Neutrophil (primary cell): ENCODE measurements around the gene SLC25A23.

ENCODE experiments used
- H3K27ac ChIP-seq: fragments of 200-600 bp; sonication (generic); 2 replicates; pipeline ENCODE4 v1.5.1; 2016; ENCODE audit warnings: mild to moderate bottlenecking, moderate library complexity
- H3K27me3 ChIP-seq: fragments of 200-600 bp; sonication (generic); 2 replicates; pipeline ENCODE4 v1.6.0; 2016; ENCODE audit warnings: mild to moderate bottlenecking
- H3K36me3 ChIP-seq: fragments of 200-600 bp; sonication (generic); 2 replicates; pipeline ENCODE4 v1.5.1; 2017
- H3K4me1 ChIP-seq, 2 experiments: fragments of 200-600 bp in 1 of 2; sonication (generic) in 1 of 2; 1 replicate in 1 of 2; 2 replicates in 1 of 2; pipeline versions ENCODE4 v1.5.1 to v1.6.1; 2013 to 2016; ENCODE audit warnings: low read depth in 1 of 2, low read length in 1 of 2, mild to moderate bottlenecking in 1 of 2, moderate library complexity in 1 of 2; ENCODE audit not compliant: control insufficient read depth in 1 of 2, insufficient read depth in 1 of 2
- H3K4me3 ChIP-seq, 2 experiments: fragments of 200-600 bp in 1 of 2; sonication (generic) in 1 of 2; 1 replicate in 1 of 2; 2 replicates in 1 of 2; pipeline ENCODE4 v1.5.1; 2013 to 2016; ENCODE audit warnings: low read depth in 1 of 2, low read length in 1 of 2, mild to moderate bottlenecking in 1 of 2, moderate library complexity in 1 of 2
- H3K9me3 ChIP-seq: fragments of 200-600 bp; sonication (generic); 2 replicates; pipeline ENCODE4 v1.5.1; 2016
- CTCF ChIP-seq: fragments of 200-600 bp; sonication (generic); IDR thresholded peaks from 2 replicates; pipeline ENCODE4 v1.5.1; 2016; ENCODE audit warnings: antibody characterized with exemption

Gene SLC25A23

GRCh38 chr19:6482343-6482686 lies 22.7 kb upstream of the SLC25A23 start:
- TF ChIP-seq CTCF: no peak
- H3K36me3 ChIP-seq: peaks cover 18% of the 10 kb centered on the region
- H3K4me1 ChIP-seq: peaks cover 19 to 21% of the 10 kb centered on the region in 2 experiments
- peak overlapping the region; percentile 91 for H3K27ac ChIP-seq
- H3K9me3 ChIP-seq: no peaks in the 10 kb centered on the region
- H3K4me3 ChIP-seq: peak overlapping the region; percentile 69 to 91
- H3K27me3 ChIP-seq: no peaks in the 10 kb centered on the region

GRCh38 chr19:6481541-6482342 lies 22.1 kb upstream of the SLC25A23 start, which contains the start of gene DENND1C:
Gene DENND1C, minus strand, starts transcription at chr19:6481787. Its CDS starts 92 bp downstream, at chr19:6481695.
- H3K27me3 ChIP-seq: no peaks in the 10 kb centered on the region
- peak; percentile 57 for TF ChIP-seq CTCF
- no peaks in the 10 kb centered on the region for H3K9me3 ChIP-seq
- peaks cover 19 to 21% of the 10 kb centered on the region in 2 experiments for H3K4me1 ChIP-seq
- peak within 1 kb of the TSS; percentile 91 for H3K27ac ChIP-seq
- peak within 1 kb of the TSS; percentile 69 to 91 for H3K4me3 ChIP-seq
- peaks cover 23% of the 10 kb centered on the region for H3K36me3 ChIP-seq

- no peaks in the 10 kb centered on the region for H3K27me3 ChIP-seq
- peak overlapping the region; percentile 69 to 91 for H3K4me3 ChIP-seq
- H3K4me1 ChIP-seq: peaks cover 19 to 21% of the 10 kb centered on the region in 2 experiments
- peak overlapping the region; percentile 91 for H3K27ac ChIP-seq
- H3K36me3 ChIP-seq: peaks cover 31% of the 10 kb centered on the region
- TF ChIP-seq CTCF: no peak
- no peaks in the 10 kb centered on the region for H3K9me3 ChIP-seq
Measured at GRCh38 chr19:6480848-6481415, 21.3 kb upstream of the SLC25A23 start.

GRCh38 chr19:6479836-6480398 lies 20.3 kb upstream of the SLC25A23 start:
- no peak overlapping the region for H3K27ac ChIP-seq
- H3K4me1 ChIP-seq: peaks cover 19 to 21% of the 10 kb centered on the region in 2 experiments
- no peak for TF ChIP-seq CTCF
- H3K36me3 ChIP-seq: peaks cover 42% of the 10 kb centered on the region
- no peaks in the 10 kb centered on the region for H3K9me3 ChIP-seq
- H3K27me3 ChIP-seq: no peaks in the 10 kb centered on the region
- H3K4me3 ChIP-seq: no peak overlapping the region

- H3K4me3 ChIP-seq: no peak overlapping the region
- no peak for TF ChIP-seq CTCF
- peaks cover 19 to 21% of the 10 kb centered on the region in 2 experiments for H3K4me1 ChIP-seq
- peaks cover 53% of the 10 kb centered on the region for H3K36me3 ChIP-seq
- H3K27me3 ChIP-seq: no peaks in the 10 kb centered on the region
- no peaks in the 10 kb centered on the region for H3K9me3 ChIP-seq
- H3K27ac ChIP-seq: no peak overlapping the region
Measured at GRCh38 chr19:6478815-6479214, 19.2 kb upstream of the SLC25A23 start.
